BJ (cell line): Measurements from ENCODE around the gene NGEF. TPM values are rescaled to one million over a fixed set of nuclear protein-coding genes. Genes with fewer than 3 reads are reported as not detected.
"Not testable (repeated sequence)": the region's sequence is repeated elsewhere in the genome, so short reads cannot be mapped to it uniquely, and the experiment has no call there.

ENCODE experiments used
- CTCF ChIA-PET: fragments of 350-600 bp; formaldehyde crosslinking; extraction: SDS; loops from one replicate; lab custom pipeline; 2021; ENCODE audit warnings: antibody characterized with exemption, inconsistent platforms; lab: Yijun Ruan, JAX
- POLR2A ChIA-PET: fragments of 300-600 bp; sonication (Branson Sonifier 250); formaldehyde crosslinking; extraction: SDS; loops from one replicate; lab custom pipeline; 2021; ENCODE audit warnings: antibody characterized with exemption; lab: Charles Lee
- DNase-seq: peaks from one replicate; pipeline ENCODE4 v3.0.0-alpha.2; 2011; ENCODE audit warnings: low read depth
- H3K27me3 ChIP-seq: 2 replicates; pipeline ENCODE4 v1.6.0; 2011; ENCODE audit warnings: low read length; ENCODE audit not compliant: control insufficient read depth, insufficient read depth
- H3K36me3 ChIP-seq: 2 replicates; pipeline ENCODE4 v1.5.1; 2011; ENCODE audit warnings: low read length; ENCODE audit not compliant: control insufficient read depth, insufficient read depth
- H3K4me3 ChIP-seq: 2 replicates; pipeline ENCODE4 v1.5.1; 2011; ENCODE audit warnings: low read depth, mild to moderate bottlenecking, control low read depth, low read length
- CTCF ChIP-seq: IDR thresholded peaks from 2 replicates; pipeline ENCODE4 v1.5.1; 2011; ENCODE audit warnings: low read depth, mild to moderate bottlenecking, control low read depth, inconsistent platforms, low read length, moderate library complexity; ENCODE audit not compliant: insufficient read depth
- polyA plus RNA-seq: library from polyadenylated mRNA; depleted of rRNA; stranded (reverse); fragments of >200 nt; gene quantifications from 2 replicates; pipeline ENCODE4 v1.2.3, GENCODE V29; 2011

NGEF gene
- polyA plus RNA-seq, 1 experiment = 0.23 TPM

- CTCF ChIA-PET = interaction anchor here (0.6 to 6.1 kb wide), 46 partner anchors 7 to 449 kb away, joined by 3 to 74 read pairs (median 4); no protein-coding TSS in a partner anchor
- POLR2A ChIA-PET = no interaction called here
- no peak for DNase-seq
- Histone ChIP-seq H3K27me3 (peaks cover 4% of the 10 kb centered on the region; the same call in 1 of the 2 replicates), H3K36me3 (no peaks in the 10 kb centered on the region), H3K4me3 (no peak overlapping the region)
- TF ChIP-seq CTCF = peak; percentile 96
Observed at GRCh38 chr2:233053928-233054784, 41.1 kb upstream of the NGEF start.

- CTCF ChIA-PET = interaction anchor here (0.6 to 6.1 kb wide), 9 partner anchors 9 to 448 kb away, joined by 3 to 74 read pairs (median 6); no protein-coding TSS in a partner anchor
Observed at GRCh38 chr2:233052517-233052916, 39.5 kb upstream of the NGEF start.

GRCh38 chr2:233051241-233052149 lies 38.4 kb upstream of the NGEF start:
- Histone ChIP-seq H3K27me3 (peaks cover 11% of the 10 kb centered on the region), H3K4me3 (no peak overlapping the region), H3K36me3 (no peaks in the 10 kb centered on the region)
- DNase-seq = no peak
- ChIA-PET CTCF (interaction anchor here (0.9 to 6.1 kb wide), 3 partner anchors 10 to 201 kb away, joined by 3 to 74 read pairs (median 12); no protein-coding TSS in a partner anchor), POLR2A (no interaction called here)
- no peak for TF ChIP-seq CTCF

More at GRCh38 chr2:233052517-233052916, 39.5 kb upstream of the NGEF start:
- H3K36me3 ChIP-seq, POLR2A ChIA-PET, DNase-seq, H3K27me3 ChIP-seq, H3K4me3 ChIP-seq: not testable (repeated sequence)

- DNase-seq = no peak
- ChIA-PET POLR2A (no interaction called here), CTCF (interaction anchor here (0.6 to 1.5 kb wide), 4 partner anchors 9 to 170 kb away, joined by 3 to 5 read pairs (median 3); partner anchors contain the start of gene INPP5D)
- H3K4me3 ChIP-seq = no peak overlapping the region
- H3K36me3 ChIP-seq = no peaks in the 10 kb centered on the region
- peaks cover 11% of the 10 kb centered on the region for H3K27me3 ChIP-seq
- TF ChIP-seq CTCF = no peak
Observed at GRCh38 chr2:233049194-233049761, 36.2 kb upstream of the NGEF start.

GRCh38 chr2:233048569-233049193 lies 35.6 kb upstream of the NGEF start:
- no peak for DNase-seq
- Histone ChIP-seq H3K36me3 (no peaks in the 10 kb centered on the region), H3K27me3 (peaks cover 11% of the 10 kb centered on the region), H3K4me3 (no peak overlapping the region)
- CTCF ChIA-PET = interaction anchor here (0.6 to 1.5 kb wide), 3 partner anchors 10 to 830 kb away, joined by 3 to 4 read pairs (median 3); no protein-coding TSS in a partner anchor
- POLR2A ChIA-PET = no interaction called here
- no peak for TF ChIP-seq CTCF
